NCI-H2171 (cell line): ENCODE results near the gene EXOSC5.
"Not testable (repeated sequence)": the region's sequence is repeated elsewhere in the genome, so short reads cannot be mapped to it uniquely, and the experiment has no call there.

Experiments used
- DNase-seq: peaks from one replicate; lab custom pipeline; 2025; lab: John Stamatoyannopoulos, UW

The EXOSC5 gene

GRCh38 chr19:41366089-41366488, 31.1 kb downstream of the EXOSC5 start:
- no peak for DNase-seq

GRCh38 chr19:41364524-41365391, 32.4 kb downstream of the EXOSC5 start:
- DNase-seq, result no peak

DNA sequence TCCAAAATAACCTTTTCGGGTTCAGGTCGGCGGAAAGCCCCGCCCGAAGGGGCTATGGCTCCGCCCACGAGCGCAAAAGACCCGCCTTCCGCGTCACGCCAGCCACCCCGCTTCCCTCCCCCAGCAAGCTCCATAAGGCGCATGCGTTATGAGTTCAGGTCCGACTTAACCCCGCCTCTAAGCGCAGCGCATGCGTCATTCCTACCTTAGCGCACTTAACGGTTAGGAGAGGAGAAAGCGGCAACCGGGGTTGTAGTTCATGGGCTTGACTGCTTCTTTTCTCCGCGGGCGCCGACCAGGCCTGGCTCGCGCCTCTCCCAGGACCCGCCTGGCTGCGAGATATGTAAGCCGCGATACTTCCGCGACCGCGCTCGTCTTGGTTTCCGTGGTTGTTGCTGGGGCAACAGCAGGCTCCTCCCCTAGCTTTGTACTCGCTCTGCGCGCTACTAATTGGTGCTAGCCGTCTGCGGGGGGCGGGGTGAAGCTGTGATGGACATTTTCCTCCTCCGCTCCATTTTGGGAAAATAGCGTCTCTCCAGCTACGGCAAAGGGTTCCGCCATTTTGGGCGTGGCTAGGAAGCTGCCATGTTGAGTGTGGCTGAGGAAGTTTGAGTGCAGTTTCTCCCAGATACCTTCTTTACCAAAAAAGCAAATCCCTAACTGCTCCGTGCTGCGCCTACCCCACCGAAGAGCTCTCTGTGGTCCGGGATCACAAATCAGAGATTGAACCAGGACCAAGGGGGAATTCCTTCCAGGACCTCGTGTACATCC, 33.2 kb downstream of the EXOSC5 start, which contains the start of gene B9D2:
Gene B9D2, minus strand, starts transcription at position 397 of the 771 bp plus-strand sequence. CDS start 630 bp downstream, outside the sequence.
- peak; percentile 96 for DNase-seq

DNA sequence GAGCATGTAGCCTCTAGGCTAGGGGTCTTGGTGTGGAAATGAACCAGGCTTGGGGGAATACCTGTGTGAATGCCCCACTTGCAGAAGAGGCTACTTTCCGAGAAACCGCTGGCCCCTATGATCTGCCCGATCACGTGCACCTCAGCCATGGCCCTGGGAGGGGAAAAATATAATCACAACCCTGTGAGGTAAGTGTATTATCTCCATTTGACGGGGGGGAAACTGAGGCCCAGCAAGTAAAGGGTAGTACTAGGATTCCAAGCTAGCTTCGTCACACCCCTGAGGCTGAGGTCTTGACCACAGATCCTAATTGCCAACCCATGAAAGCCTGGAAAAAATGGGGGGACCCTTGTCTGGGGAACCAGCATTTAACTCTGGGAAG, 33.8 kb downstream of the EXOSC5 start:
- no peak for DNase-seq

DNA sequence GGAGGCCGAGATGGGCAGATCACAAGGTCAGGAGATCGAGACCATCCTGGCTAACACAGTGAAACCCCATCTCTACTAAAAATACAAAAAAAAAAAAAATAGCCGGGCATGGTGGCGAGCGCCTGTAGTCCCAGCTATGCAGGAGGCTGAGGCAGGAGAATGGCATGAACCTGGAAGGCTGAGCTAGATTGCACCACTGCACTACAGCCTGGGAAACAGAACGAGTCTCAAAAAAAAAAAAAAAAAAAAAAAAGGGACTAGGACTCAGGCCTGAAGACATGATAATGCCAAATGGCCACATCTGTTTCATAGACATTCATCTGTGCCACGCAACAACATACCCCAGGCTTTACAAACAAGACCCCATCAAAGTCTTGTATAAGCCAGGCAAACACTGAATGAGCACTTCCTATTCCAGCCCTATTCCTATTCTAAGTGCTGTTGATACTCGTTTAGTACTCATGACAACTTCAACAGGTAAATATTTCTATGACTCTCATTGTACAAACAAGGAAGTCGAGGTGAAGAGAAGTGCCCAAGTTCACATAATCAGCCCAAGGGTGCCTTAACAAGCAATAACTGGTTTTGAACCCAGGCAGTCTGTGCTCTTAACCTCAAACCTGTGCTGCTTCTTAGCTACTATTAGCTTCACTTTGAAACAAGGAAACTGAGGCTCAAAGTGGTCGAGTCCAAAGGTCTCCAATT, 34.9 kb downstream of the EXOSC5 start:
- DNase-seq, result no peak

DNA sequence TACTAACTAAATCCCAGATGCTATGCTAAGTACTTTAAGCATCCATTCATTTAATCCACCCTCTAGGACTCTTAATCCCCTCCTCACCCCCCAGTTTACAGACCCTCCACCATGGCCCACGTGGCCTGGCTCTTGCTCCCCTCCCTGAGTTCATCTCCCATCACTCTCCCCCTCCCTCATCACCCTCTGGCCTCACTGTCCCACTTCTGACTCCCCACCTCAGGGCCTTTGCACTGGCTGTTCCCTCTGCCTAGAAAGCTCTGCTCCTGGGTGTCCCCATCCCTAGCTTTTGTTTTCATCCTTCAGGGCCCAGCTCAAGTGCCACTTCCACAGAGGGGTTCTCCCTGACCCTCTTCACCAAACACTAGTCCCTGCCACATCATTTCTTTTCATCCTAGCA, 37.4 kb downstream of the EXOSC5 start:
- no peak for DNase-seq

GRCh38 chr19:41357746-41358145, 39.4 kb downstream of the EXOSC5 start:
- no peak for DNase-seq

GRCh38 chr19:41356984-41357739, 40.0 kb downstream of the EXOSC5 start:
- no peak for DNase-seq

DNA sequence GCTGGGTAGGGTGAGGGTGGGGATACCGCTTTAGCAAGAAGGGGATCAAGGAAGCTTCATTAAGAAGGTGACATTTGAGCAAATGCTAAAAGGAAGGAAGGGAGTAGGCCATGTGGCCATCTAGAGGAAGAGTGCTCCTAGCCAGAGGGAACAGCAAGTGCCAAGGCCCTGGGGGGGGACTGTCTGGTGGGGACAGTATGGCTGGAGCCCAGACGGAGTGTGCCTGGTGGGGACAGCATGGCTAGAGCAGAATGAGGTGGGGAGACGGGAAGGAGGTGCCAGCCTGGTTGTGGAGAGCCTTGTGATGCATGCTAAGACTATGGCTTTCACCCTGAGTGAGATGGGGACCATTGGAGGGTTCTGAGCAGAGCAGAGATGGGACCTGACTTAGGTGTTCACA, 41.4 kb downstream of the EXOSC5 start:
- DNase-seq, result no peak

DNA sequence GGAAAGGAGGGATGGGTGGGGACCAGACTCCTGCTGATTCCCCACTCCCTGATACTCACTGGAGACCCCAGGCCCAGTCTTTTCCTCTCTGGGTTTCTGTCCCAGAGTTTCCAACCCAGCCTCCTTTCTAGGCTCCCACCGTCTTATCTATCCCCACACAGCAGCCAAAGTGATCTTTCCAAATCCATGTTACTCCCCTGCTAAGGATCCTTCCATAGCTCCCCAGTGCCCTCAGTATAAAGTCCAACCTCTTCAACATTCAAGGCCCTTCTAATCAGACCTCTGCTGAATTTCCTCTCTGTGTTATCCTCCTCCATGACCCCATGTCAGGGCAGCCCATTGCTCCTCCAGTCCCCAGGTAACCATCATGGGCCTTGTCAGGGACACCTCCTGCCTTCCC, 42.1 kb downstream of the EXOSC5 start:
- DNase-seq, result no peak

- no peak for DNase-seq
Observed at GRCh38 chr19:41354343-41354953, 42.7 kb downstream of the EXOSC5 start.

GRCh38 chr19:41353466-41354342, 43.5 kb downstream of the EXOSC5 start, which contains the start of gene TGFB1:
TSS of gene TGFB1 (minus strand) at chr19:41353922. CDS start at chr19:41353044, 878 bp downstream.
- no peak for DNase-seq

DNA sequence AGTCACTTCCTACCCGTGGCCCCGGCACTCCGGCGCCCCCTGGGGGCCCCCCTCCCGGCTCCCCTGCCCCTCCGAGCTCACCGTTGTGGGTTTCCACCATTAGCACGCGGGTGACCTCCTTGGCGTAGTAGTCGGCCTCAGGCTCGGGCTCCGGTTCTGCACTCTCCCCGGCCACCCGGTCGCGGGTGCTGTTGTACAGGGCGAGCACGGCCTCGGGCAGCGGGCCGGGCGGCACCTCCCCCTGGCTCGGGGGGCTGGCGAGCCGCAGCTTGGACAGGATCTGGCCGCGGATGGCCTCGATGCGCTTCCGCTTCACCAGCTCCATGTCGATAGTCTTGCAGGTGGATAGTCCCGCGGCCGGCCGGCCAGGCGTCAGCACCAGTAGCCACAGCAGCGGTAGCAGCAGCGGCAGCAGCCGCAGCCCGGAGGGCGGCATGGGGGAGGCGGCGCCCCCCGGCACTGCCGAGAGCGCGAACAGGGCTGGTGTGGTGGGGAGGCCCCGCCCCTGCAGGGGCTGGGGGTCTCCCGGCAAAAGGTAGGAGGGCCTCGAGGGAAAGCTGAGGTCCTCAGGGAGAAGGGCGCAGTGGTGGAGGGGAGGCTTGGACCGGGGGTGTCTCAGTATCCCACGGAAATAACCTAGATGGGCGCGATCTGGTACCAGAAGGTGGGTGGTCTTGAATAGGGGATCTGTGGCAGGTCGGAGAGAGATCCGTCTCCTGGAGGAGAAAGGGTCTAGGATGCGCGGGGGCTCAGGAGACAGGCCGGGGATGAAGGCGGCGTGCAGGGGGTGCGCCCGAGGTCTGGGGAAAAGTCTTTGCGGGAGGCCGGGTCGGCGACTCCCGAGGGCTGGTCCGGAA, 44.3 kb downstream of the EXOSC5 start:
- no peak for DNase-seq

GRCh38 chr19:41352279-41352608, 44.9 kb downstream of the EXOSC5 start:
- DNase-seq, result no peak

- no peak for DNase-seq
Observed at GRCh38 chr19:41351339-41352245, 45.6 kb downstream of the EXOSC5 start.

- DNase-seq, result no peak
Observed at GRCh38 chr19:41350735-41351338, 46.3 kb downstream of the EXOSC5 start.

DNA sequence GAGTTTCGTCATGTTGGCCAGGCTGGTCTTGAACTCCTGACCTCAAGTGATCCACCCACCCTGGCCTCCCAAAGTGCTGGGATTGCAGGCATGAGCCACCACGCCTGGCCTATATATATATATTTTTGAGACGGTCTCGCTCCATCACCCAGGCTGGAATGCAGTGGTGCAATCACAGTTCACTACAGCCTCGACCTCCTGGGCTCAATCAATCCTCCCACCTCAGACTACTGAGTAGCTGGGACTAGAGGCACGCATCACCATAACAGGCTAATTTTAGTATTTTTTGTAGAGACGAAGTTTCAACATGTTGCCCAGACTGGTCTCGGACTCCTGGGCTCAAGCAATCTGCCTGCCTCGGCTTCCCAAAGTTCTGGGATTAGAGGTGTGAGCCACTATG, 50.2 kb downstream of the EXOSC5 start:
- not testable (repeated sequence) for DNase-seq

DNA sequence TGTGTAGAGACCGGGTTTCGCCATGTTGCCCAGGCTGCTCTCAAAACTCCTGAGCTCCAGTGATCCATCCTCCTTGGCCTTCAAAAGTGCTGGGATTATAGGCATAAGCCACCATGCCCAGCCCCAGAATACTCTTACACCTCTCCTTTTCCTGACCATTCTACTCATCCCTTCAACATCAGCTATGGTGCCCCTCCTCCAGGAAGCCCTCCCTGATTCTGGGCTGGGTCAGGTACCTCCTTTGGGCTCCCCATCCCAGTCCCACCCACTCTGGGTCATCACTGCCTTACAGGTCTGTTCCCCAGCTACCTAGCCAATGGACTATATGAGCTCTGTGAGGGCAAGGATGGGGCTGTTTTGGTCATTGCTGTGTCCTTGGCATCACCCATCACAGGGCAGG, 53.0 kb downstream of the EXOSC5 start:
- no peak for DNase-seq
